GM18499 (cell line): ENCODE measurements around the gene PODXL.

ENCODE experiments used
- ATAC-seq: cut with Tn5 transposase; IDR thresholded peaks from one replicate; pipeline ENCODE4 v1.9.1; 2021; ENCODE audit warnings: moderate number of reproducible peaks; ENCODE audit not compliant: insufficient read depth, unreplicated experiment

Gene PODXL

GRCh38 chr7:131568510-131568909 lies 12.1 kb upstream of the PODXL start:
- no peak for ATAC-seq

DNA sequence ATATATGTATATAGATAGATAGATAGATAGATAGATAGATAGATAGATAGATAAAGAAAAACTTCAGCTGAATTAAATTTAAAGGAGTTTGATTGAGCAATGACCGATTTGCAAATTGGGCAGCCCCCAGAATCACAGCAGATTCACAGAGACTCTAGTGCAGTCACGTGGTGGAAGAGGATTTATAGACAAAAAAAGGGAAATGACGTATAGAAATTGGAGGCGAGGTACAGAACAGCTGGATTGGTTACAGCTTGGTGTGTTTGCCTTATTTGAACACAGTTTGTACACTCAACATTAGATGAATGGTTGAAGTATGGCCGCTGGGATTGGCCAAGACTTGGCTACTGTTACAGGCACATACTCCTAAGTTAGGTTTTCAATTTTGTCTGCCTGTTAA lies 8.2 kb upstream of the PODXL start:
- ATAC-seq, result no peak

- ATAC-seq, result no peak
Observed at GRCh38 chr7:131563918-131564317, 7.5 kb upstream of the PODXL start.

GRCh38 chr7:131562941-131563340 lies 6.5 kb upstream of the PODXL start:
- ATAC-seq, result no peak

DNA sequence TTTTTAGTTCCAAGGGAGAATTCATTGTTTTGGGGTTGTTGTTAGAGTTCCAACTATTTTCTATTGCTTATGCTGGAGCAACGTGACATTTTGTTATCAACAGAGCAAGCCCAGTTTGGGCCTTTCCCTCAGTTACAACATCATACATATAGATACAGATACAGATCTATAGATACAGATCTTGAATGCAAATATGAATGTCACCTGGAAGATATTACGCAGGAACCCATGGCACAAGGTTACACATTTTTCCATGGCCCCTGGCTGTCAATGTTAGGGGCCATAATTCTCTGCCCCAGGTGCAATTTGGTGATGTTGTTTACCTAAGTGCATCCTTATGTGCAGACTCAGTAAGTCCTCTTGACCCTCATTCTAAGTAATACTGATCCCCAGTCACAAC lies 3.6 kb upstream of the PODXL start:
- no peak for ATAC-seq

DNA sequence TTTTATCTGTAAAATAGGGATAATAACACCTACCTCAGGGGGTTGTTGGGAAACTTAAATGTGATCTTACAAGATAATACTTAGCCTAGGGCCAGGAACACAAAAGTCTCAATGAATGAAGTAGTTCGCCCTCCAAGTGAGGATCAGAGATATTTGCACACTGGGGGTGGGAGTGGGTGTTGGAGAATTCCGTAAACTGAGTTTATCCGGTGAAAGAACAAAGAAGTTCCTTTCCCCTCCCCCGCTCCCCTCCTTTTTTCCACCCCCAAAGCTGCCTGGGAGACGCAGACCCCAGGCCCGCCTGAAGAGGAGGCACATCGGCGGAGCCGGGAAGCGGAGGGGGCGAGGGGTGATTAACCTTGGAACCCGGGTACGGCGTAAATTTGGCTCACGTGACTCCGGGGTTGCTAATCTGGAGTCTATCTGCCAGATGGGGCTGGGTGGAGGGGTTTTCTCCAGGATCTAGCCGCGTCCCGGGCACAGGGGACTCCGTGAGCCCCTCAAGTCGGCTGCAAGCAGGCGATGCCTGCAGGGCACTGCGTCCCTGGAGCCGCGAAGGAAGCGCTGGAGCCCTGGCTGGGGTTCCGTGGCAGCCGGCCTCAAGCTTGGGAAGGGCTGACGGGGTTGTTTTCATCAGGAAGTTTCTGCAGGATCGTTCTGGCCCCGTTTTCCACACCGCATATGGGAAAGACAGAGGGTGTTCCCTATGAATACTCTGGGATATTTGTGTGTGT lies 1.4 kb upstream of the PODXL start:
- ATAC-seq, result no peak

DNA sequence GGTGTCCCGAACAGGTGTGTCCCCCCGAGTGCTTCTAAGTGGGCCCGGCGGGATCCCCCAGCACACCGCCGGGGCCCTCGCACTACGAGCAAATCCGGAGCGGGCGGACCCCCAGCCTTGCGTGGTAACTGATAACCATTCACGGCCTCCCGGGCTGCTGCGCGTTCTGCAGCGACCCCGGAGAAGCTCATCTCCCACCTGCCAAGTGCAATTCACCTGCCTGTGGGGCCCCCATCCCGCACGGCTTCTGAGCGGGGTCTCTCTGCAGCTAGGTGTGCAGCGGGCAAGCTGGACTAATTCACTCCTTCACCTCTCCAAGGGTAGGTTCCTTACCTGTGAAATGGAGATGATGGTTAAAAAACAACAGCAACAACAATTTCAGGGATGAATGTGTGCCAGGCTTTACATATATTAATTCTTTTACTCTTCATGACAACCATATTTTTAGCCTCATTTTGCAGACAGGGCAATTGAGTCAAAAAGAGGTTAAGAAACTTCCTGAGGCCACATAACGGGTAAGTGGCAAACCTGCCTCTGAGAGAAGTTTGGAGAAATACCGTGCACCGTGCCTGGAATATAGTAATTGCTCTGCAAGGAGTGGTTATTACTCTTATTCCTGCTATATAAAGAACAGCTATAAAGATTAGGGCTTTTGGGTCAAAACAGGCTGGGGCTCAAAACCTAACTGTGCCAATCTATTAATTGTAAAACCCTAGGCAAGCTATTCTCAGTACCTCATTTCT lies 652 bp upstream of the PODXL start:
- no peak for ATAC-seq

GRCh38 chr7:131555552-131556052 lies 826 bp downstream of the PODXL start:
- ATAC-seq, result no peak

DNA sequence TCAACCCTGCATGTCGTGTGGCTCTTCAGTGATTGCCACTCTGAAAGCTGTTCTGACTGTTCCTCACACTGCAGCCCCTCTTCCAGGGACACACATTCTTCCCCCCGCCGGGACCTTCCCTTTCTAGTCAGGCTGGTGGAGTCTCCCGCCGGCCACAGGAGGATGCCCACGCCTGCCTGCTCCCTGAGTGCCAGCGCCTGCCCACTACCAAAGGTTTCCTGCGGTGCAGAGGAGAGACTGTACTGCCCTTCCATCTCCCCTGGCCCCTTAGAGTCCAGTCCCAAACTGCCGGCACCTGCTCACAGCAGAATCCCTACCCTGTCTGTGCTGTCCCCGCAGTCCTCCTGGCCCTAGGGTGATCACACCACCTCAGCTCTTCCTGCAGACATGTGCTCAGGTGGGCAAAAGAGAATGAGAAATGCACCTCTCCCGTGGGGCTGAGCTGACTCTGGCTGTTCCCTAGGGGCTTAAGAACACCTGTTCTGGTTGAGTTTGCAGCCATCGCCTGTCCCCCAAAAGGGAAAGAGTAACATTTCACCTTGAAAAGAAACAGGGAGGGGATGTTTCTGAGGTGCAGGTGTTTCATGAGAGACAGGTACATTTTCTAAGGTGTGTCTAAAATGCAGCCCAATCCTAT lies 1.4 kb downstream of the PODXL start:
- ATAC-seq, result no peak

GRCh38 chr7:131553931-131554330 lies 2.5 kb downstream of the PODXL start:
- ATAC-seq, result no peak

- no peak for ATAC-seq
Observed at GRCh38 chr7:131552053-131552452, 4.4 kb downstream of the PODXL start.

- no peak for ATAC-seq
Observed at GRCh38 chr7:131550846-131551245, 5.6 kb downstream of the PODXL start.

DNA sequence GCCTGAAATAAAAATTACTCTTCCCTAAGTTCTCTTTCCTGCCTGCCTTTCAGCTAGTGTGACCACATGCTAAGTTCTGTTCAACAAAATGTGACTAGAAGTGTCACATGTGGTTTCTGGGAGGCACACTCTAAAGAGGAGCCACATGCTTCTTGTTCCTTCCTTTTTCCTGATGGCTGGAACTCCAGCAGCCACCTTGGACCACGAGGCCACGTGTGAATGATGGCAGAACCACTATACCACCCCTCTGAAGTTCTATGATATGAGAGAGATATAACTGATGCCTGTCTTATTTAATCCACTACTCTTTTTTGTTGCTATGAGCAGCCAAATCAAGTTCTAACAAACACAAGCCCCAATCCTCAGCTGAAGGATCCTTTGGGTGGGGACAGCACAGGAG lies 8.1 kb downstream of the PODXL start:
- ATAC-seq, result no peak

- no peak for ATAC-seq
Observed at GRCh38 chr7:131547589-131547988, 8.8 kb downstream of the PODXL start.

DNA sequence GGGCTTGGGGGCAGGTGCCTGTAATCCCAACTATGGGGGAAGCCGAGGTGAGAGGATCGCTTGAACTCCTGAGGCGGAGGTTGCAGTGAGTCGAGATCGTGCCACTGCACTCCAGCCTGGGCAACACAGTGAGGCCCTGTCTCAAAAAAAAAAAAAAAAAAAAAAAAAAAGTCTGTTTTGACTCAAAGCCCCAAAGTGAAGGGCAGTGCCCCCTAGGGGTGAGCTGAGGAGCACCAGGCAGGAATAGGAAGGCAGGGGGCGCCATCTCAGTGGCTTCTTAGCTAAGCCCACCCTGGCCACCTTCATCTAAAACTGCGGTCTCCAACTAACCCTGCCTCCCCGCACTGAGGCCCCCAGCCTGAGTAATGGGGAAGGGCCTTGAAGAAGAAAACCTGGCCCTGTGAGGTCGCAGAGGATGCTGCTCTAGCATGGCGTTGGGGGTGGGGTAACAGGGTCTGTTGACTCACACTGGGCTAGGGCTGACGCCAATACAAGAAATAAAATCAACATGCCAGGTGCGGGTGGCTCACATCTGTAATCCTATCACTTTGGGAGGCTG lies 9.8 kb downstream of the PODXL start:
- ATAC-seq, result no peak

DNA sequence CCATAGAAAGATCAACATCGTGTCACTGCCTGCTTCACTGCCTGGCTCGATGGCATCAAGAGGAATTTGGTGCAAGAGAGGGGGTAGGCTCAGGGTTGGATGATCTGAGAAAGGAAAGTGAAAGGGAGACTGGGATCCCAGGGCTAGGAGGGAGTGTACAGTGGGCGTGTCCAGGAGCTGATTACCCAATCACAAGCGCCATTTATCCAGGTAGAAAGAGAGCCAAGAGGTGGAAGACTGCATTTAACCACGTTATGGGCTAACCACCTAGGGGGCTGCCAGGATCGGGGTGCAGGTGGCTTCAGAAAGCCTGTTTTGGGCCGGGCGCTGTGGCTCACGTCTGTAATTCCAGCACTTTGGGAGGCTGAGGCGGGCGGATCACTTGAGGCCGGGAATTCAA lies 10.3 kb downstream of the PODXL start:
- ATAC-seq, result no peak

- no peak for ATAC-seq
Observed at GRCh38 chr7:131544449-131545301, 11.8 kb downstream of the PODXL start.

DNA sequence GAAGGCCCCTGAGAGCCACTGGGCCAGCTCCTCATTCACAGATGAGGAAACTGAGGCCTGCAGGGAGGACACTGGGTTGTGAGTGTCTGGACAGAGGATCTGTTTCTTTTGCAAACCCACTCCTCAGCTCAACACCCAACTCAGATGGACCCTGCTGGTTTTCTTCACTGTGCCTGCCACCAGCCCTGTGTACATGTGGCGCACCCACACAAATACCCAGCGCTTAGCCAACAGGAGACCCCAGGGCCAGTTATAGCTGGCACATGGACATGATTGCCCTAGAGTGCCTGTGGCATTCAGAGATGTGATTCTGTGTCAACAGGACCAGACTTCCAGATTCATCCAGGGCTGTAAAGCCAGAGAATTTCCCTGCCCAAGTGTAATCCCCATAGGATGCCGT lies 12.4 kb downstream of the PODXL start:
- ATAC-seq, result no peak

DNA sequence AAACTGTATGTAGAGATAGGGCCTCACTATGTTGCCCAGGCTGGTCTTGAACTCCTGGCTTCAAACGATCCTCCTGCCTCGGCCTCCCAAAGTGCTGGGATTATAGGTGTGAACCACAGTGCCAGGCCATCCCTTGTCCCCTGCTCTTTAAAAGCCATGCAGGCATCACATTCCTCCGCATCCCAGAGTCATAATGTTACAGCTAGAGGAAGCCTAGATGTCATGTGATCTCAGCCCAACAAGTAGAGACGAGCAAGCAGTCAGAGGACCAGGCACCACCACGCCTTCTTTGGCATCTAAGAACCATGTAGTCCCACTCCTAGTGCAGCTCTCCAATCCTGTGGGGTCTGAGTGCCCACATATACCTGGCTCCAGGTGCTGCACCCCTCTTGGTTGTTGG lies 13.1 kb downstream of the PODXL start:
- ATAC-seq, result no peak

DNA sequence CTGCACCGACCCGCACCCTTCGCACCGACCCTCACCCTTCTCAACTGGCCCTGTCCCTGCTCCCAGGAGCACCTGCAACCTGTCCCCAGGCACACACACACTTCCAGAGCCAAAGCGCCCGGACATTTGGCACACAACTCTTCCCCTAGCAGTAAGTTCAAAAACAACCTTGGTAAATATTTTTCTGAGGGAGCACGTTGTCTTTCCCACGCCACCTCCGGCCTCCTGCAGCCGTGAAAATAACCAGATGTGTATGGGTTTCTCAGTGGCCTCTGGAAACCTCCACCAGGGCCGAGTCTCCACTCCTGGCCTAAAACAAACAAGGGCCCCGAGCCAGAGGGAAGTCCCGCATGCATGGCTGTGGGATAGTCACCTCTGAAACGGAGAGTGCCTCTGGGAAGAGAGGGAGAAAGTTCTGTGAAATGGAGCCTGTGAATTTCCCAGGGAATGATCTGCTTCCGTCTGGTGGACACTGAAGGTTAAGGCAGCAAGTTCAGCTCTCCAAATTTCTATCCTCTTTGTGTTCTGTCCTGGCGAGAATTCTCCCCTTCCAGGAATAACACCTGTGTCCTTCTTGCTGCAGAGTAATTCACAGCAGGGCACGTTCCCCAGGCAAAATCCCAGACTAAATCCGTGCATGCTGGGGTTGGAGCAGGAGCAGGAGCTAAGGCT lies 15.8 kb downstream of the PODXL start:
- no peak for ATAC-seq
